HG03066 (cell line): Measurements from ENCODE around the gene SCAF1.

Experiments
- ATAC-seq: cut with Tn5 transposase; IDR thresholded peaks from one replicate; pipeline ENCODE4 v1.9.1; 2021; ENCODE audit warnings: low read depth; ENCODE audit not compliant: unreplicated experiment

The SCAF1 gene

GRCh38 chr19:49665036-49665350 lies 23.0 kb downstream of the SCAF1 start:
- no peak for ATAC-seq

- peak; percentile 77 for ATAC-seq
These were observed 23.5 kb downstream of the SCAF1 start, which contains the start of the genes BCL2L12 and IRF3 for GRCh38 chr19:49665351-49666119. Gene BCL2L12 (plus strand): TSS chr19:49665933. CDS start chr19:49666693, 760 bp downstream. Gene IRF3 (minus strand): TSS chr19:49665857. CDS start chr19:49664838, 1,019 bp downstream.

GRCh38 chr19:49666120-49666444 lies 24.1 kb downstream of the SCAF1 start:
- no peak for ATAC-seq

- ATAC-seq, result no peak
These were observed 25.5 kb downstream of the SCAF1 start for GRCh38 chr19:49667473-49667872.

DNA sequence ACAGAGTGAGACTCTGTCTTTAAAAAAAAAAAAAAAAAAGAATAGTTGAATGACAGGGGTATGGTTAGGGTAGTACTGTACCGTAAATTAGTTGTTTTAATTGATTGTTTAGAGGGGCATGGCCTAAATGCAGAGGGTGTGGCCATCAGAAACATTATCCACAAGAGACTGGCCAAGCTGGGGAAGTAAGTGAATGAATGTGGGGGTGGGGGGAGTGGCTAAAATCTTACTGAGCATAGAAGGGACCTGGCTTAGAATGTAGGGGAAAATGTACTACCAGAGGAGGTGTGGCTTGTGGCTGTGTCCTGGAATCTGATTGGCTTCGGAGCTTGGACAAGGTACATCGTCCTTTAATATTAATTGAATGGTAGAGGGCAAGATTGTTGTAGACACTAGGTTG lies 27.5 kb downstream of the SCAF1 start:
- no peak for ATAC-seq

GRCh38 chr19:49672131-49672919 lies 30.3 kb downstream of the SCAF1 start:
- no peak for ATAC-seq

- peak; percentile 21 for ATAC-seq
These were observed 34.3 kb downstream of the SCAF1 start for GRCh38 chr19:49676136-49676783.

- ATAC-seq, result peak; percentile 63
These were observed 34.8 kb downstream of the SCAF1 start for GRCh38 chr19:49676784-49677230.

GRCh38 chr19:49677231-49677900 lies 35.4 kb downstream of the SCAF1 start, which contains the start of gene PRMT1:
Gene PRMT1 (plus strand): TSS chr19:49677271. CDS start chr19:49677281, 10 bp downstream.
- ATAC-seq, result no peak

DNA sequence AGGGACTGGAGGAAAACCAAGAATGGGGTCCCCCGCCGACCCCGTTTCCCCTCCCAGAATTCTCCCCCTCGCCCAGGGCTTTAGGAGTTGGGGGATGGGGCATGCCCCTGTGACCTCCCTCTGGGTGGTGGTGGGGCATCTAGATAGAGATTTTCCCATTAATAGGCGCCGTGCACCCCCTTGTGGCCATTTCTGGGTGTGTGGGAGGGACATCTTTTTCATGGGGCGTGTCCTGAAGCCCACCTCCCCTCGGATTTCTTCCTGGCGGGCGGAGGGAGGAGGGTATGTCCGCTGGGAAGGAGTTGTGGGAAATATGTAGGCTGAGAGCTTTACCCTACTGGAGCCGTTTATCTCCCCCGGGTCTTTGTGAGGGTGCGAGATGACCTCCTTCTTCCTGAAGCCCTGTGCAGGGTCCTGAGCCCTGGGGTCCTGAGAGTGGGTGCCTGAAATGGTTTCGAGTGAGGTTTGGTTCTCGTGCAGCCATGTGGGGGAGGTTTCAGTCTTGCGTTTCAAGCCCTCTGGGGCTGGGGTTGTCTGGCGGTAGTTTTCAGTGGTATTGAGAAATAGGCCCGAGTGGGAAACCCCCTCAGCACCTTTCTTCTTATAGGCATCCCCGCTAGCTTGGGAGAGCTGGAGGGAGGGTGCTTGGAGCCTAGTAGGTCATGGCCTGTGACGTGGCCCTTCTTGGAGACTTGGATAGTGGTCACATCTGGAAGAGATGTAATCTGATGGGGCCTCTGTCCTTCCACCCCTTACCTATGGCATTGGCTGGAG lies 36.1 kb downstream of the SCAF1 start:
- ATAC-seq, result no peak

DNA sequence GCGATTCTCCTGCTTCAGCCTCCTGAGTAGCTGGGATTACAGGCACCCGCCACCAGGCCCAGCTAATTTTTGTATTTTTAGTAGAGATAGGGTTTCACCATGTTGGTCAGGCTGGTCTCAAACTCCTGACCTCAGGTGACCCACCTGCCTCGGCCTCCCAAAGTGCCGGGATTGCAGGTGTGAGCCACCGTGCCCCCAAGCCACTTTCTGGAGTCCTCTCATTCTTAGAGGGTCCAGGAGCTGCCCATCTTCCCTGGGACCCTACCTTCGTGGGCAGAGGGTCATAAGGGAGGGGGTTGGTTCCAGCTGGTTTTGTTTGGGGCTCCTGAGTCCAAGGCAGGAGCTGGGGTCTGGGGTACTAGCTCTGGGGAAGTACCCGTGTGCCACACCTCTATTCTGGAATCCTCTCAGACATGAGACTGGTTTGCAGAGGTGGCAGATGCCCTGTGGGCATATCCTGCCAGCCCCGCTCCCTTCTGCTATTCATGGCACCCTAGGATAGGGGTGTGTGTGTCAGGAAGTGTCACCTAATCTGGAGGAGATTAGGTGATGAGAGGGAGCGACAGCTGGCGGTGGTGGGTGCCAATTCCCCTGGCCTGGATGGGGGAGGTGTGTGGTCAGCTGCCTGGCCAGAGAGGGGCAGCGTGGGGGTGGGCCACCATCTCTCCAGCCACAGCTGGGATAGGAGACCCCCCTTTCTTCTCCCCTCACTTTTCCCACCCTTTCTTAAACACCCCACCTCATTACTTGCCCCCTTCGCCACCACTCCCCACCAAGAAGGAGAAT lies 37.2 kb downstream of the SCAF1 start:
- ATAC-seq, result no peak

- ATAC-seq, result no peak
These were observed 37.9 kb downstream of the SCAF1 start for GRCh38 chr19:49679771-49680413.

DNA sequence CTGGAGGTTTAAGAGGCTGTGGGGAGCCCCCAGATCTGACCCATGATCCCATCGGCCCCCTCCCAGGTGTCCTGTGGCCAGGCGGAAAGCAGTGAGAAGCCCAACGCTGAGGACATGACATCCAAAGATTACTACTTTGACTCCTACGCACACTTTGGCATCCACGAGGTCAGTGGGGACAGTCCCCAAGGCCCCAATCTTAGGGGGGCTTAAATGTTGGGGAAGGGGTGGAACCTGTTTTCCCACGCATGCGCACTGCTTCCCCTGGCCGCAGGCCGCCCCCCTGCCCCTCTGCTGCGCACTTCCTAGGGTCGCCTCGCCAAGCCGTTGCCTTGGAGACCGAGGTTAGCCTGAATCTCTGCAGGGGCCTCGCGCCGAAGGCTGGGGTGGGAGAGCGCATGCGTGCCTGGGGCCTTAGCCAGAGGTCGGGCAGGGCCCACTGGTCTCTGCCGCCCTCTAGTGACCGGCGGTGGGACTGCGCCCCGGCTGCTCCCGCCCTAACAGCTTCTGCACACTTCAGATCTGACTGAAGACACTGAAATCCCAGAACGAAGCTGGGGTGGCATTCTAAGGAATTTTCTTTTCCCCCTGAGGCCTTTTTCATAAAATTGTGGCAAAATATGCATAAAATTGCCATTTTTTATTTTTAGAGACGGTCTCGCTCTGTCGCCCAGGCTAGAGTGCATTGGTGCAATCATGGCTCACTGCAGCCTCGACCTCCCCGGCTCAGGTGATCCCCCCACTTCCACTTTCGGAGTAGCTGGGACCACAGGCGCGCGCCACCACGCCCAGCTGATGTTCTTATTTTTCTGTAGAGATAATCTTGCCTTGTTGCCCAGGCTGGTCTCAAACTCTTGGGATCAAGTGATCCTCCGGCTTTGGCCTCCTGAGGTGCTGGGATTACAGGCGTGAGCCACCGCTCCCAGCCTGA lies 38.7 kb downstream of the SCAF1 start:
- ATAC-seq, result no peak

GRCh38 chr19:49681830-49682229 lies 39.8 kb downstream of the SCAF1 start:
- ATAC-seq, result no peak

DNA sequence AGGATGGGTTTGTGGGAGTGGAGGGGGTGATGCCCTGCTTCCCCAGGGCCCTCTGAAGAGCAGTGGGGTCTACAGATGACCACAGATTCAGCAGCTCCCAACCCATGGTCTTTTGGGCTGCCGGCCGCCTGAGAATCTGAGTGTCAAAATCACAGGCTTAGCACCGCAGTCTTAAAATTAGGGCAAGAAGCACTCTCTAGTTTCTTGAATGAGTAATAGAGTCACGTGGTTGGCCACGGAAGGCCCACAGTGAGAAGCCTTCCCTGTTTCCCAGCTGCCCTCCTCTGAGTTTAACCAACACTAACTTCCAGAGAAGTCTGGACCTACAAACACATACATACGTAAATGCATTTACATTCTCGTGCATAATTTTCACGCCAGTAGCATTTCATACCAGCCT lies 40.3 kb downstream of the SCAF1 start:
- no peak for ATAC-seq

GRCh38 chr19:49683814-49684250 lies 41.8 kb downstream of the SCAF1 start:
- ATAC-seq, result no peak

DNA sequence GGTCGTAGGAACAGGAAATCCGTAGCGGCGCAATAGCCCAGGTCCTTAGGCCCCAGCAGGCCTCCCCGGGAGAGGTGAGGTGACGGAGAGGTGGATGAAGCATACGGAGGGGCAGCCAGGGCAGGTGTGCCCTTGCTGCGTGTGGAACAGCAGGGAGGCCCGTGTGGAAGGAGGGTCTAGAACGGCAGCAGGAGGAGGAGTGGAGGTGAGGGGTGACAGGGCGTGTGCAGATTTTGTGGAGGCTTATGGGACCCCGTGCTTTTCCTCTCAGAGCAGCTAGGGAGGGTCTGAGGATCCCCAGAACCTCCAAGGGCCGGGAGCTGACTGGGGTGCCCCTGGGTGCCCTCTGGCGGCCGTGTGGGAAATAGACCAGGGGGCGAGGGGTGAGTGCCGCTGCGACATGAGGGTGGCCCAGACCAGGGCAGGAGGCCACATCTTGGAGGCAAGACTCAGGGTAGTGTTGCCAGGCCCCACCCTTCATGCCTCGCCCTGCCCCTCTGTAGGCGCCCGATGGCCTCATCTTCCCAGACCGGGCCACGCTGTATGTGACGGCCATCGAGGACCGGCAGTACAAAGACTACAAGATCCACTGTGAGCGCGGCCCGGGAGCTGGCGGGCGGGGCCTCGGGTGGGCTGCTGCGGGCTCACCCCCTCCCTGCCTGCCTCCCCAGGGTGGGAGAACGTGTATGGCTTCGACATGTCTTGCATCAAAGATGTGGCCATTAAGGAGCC lies 42.4 kb downstream of the SCAF1 start:
- ATAC-seq, result no peak
